GM06990 (cell line): ENCODE results near the gene MSMP.

ENCODE experiments used
- DNase-seq: peaks from one replicate; pipeline ENCODE4 v3.0.0-alpha.2; 2011; ENCODE audit not compliant: insufficient read length; ENCODE audit errors: extremely low read depth
- H3K27me3 ChIP-seq: replicated peaks from 2 replicates; pipeline ENCODE4 v1.6.0; 2011; ENCODE audit warnings: low read length; ENCODE audit not compliant: control insufficient read depth, insufficient read depth
- H3K36me3 ChIP-seq: 2 replicates; pipeline ENCODE4 v1.5.1; 2011; ENCODE audit warnings: low read length; ENCODE audit not compliant: control insufficient read depth, insufficient read depth
- H3K4me3 ChIP-seq: replicated peaks from 2 replicates; pipeline ENCODE4 v1.5.1; 2011; ENCODE audit warnings: low read depth, mild to moderate bottlenecking, control low read depth, low read length
- CTCF ChIP-seq: IDR thresholded peaks from 2 replicates; pipeline ENCODE4 v1.5.1; 2011; ENCODE audit warnings: low read length, control low read depth, mild to moderate bottlenecking, inconsistent platforms; ENCODE audit not compliant: insufficient read depth, poor library complexity, severe bottlenecking

Gene MSMP

GRCh38 chr9:35776018-35776417, 21.9 kb upstream of the MSMP start:
- no peak overlapping the region for H3K4me3 ChIP-seq
- peak; percentile 32 for DNase-seq
- no peak for TF ChIP-seq CTCF

GRCh38 chr9:35774907-35775635, 21.0 kb upstream of the MSMP start:
- DNase-seq, result no peak
- H3K4me3 ChIP-seq, result no peak overlapping the region
- no peaks in the 10 kb centered on the region for H3K27me3 ChIP-seq
- TF ChIP-seq CTCF, result no peak
- no peaks in the 10 kb centered on the region for H3K36me3 ChIP-seq

More at GRCh38 chr9:35776018-35776417, 21.9 kb upstream of the MSMP start:
- Histone ChIP-seq H3K36me3 (no peaks in the 10 kb centered on the region), H3K27me3 (no peaks in the 10 kb centered on the region)

- H3K36me3 ChIP-seq, result no peaks in the 10 kb centered on the region
- no peak for DNase-seq
- H3K27me3 ChIP-seq, result no peaks in the 10 kb centered on the region
- TF ChIP-seq CTCF, result no peak
- H3K4me3 ChIP-seq, result no peak overlapping the region
Measured at GRCh38 chr9:35771943-35772342, 17.9 kb upstream of the MSMP start.

GRCh38 chr9:35771534-35771933, 17.5 kb upstream of the MSMP start:
- Histone ChIP-seq H3K36me3 (no peaks in the 10 kb centered on the region), H3K4me3 (no peak overlapping the region), H3K27me3 (no peaks in the 10 kb centered on the region)
- DNase-seq, result no peak
- TF ChIP-seq CTCF, result no peak

GRCh38 chr9:35771075-35771433, 17.0 kb upstream of the MSMP start:
- no peaks in the 10 kb centered on the region for H3K27me3 ChIP-seq
- no peak for TF ChIP-seq CTCF
- H3K36me3 ChIP-seq, result no peaks in the 10 kb centered on the region
- DNase-seq, result no peak
- no peak overlapping the region for H3K4me3 ChIP-seq

GRCh38 chr9:35769763-35770162, 15.7 kb upstream of the MSMP start:
- no peaks in the 10 kb centered on the region for H3K36me3 ChIP-seq
- no peak for DNase-seq
- H3K4me3 ChIP-seq, result no peak overlapping the region
- no peaks in the 10 kb centered on the region for H3K27me3 ChIP-seq
- TF ChIP-seq CTCF, result no peak
